HG03565 (cell line): ENCODE results near the gene YBEY.

Source experiments
- ATAC-seq: cut with Tn5 transposase; IDR thresholded peaks from one replicate; pipeline ENCODE4 v1.9.1; 2021; ENCODE audit warnings: mild to moderate bottlenecking, moderate library complexity; ENCODE audit not compliant: unreplicated experiment

The YBEY gene

DNA sequence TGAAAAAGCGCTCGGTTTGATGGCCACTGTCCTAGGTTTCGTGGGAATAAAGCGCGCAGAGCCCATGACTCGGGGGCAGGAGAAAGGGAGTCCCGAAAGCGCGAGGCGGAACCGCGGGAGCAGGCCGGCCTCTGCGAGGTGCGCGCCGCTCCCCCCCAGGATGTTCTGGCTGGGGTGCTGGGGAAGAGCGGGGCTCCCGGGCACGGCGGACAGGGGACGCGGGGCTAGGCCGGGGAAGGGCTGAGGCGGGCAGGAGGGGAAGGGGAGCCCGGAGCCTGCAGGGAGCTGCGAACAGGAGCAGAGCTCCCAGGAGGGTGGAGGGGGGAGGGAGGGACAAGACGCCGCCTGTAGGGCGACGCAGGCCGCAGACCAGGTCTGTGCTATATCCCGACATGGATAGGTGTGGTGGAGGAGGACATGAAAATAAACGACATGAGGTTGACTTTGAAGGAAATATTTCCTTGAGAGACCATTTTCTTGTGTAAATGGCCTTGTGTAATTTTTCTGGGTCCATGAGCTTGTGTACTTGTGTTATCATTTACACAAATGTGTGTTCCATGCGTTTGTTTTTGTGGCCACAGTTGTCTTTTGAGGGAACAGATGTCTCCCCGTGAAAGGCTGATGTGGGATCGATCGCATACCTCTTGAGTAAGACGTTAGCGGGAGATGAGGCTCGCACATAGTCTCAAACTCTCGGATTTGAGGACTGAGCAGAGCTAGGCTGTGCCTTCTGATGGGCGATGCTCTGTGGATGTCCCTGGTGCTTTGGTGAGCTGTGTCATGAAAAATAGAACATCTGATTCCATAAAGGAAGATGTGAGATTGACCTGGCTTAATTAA is 39.2 kb downstream of the YBEY start:
- no peak for ATAC-seq

- no peak for ATAC-seq
Observed at GRCh38 chr21:46326110-46326703, 40.1 kb downstream of the YBEY start.

DNA sequence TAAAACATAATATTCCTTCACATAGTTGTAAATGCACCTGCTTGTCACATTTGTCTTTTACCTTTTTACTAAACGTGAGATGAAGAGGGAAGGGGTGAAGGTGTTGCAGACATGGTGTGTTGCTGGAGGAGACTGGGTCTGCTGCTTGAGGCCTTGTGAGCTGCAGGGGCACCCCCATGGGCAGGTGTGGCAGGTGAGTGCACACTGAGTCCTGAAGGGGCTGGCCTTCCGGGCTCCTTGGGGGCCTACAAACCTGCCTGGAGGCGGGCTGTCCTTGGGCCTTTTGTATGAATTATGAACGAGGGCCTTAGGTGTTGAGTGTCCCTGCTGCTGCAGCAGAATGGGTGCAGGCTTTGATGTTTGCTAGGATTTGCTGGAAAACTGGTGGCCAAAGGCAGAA is 41.6 kb downstream of the YBEY start:
- no peak for ATAC-seq

- ATAC-seq: no peak
Observed at GRCh38 chr21:46328151-46328550, 42.0 kb downstream of the YBEY start.

DNA sequence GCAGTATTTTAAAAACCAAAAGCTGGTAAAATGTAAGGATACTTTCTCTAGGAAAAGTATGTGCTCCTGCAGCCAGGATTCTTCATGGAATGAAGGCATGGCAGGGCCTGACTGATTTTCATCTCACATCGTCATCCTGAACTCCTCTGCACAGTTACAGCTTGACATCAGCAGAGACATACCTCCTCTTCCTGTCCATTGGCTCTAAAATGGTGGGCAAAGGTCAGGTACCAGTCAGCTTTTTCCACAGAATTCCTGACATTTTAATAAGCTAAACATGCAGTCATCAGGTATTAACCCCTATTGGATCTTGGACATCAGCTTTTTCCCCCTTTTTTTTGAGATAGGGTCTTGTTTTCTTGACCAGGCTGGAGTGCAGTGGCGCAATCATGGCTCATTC is 43.7 kb downstream of the YBEY start:
- no peak for ATAC-seq

DNA sequence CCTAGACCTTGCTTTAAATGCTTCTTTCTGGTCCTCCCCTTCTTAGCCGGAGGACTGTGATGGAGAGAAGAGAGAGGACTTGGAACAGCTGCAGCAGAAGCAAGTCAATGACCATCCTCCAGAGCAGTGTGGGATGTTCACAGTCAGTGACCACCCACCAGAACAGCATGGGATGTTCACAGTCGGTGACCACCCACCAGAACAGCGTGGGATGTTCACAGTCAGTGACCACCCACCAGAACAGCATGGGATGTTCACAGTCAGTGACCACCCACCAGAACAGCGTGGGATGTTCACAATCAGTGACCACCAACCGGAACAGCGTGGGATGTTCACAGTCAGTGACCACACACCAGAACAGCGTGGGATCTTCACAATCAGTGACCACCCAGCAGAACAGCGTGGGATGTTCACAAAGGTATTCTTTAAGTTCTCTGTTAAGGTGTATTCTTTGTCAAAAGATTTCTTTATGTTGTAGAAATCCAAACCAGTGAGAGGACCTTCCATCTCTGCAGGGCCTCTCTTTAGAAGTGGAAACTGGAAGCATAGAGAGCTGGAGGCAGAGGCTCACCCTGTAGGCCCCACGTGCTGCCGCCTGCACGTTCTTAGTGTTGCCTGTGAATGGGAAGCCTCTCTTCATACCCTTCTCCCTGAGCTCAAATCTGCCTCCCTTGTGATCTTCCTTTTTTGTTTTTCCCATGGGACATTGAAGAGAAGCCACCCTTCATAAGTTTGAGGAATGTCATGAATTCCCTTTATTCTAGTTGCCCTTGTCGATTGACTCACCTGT is 48.4 kb downstream of the YBEY start:
- ATAC-seq: no peak

- no peak for ATAC-seq
Observed at GRCh38 chr21:46336603-46337002, 50.5 kb downstream of the YBEY start.

DNA sequence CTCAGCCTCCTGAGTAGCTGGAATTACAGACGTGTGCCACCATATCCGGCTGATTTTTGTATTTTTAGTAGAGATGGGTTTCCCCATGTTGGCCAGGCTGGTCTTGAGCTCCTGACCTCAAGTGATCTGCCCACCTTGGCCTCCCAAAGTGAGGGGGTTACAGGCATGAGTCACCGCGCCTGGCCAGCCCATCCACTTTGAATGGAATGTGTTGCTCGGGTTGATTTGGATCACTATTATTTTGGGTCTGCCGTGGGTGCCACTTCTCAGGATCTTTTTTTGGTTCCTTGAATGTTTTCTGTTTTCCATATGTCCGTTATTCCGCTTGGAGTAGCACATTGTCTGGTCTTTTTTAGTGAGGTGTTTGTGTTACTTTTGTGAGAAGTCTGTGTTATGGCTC is 54.9 kb downstream of the YBEY start:
- no peak for ATAC-seq

DNA sequence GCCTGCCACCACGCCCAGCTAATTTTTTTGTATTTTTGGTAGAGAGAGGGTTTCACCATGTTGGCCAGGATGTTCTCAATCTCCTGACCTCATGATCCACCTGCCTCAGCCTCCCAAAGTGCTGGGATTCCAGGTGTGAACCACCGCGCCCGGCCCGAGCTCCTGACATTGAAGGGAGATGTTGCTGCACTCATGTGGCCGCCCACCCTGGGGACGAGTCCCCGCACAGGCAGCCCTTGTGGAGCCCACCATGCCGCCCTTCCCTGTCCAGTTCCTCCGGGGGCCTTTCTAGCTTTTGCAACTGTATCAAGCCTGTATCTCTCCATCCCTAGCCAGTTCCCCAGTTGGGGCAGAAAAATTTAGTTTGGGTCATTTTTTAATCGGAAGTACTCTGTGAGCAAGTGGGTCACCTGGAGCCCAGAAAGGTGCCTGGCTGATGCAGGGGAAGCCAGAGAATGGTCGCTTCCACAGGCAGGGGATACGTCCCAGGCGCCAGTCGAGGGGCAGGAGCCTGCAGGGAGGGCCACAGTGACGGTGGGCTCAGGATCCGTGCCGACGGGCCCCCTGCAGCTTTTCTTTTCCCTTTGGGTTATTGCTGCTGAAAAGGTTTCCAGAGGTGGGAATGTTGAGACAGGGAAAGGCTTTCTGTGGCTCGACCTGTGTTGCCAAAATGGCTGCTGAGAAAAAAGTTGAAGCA is 58.2 kb downstream of the YBEY start:
- no peak for ATAC-seq

- ATAC-seq: no peak
Observed at GRCh38 chr21:46345861-46346260, 59.7 kb downstream of the YBEY start.

DNA sequence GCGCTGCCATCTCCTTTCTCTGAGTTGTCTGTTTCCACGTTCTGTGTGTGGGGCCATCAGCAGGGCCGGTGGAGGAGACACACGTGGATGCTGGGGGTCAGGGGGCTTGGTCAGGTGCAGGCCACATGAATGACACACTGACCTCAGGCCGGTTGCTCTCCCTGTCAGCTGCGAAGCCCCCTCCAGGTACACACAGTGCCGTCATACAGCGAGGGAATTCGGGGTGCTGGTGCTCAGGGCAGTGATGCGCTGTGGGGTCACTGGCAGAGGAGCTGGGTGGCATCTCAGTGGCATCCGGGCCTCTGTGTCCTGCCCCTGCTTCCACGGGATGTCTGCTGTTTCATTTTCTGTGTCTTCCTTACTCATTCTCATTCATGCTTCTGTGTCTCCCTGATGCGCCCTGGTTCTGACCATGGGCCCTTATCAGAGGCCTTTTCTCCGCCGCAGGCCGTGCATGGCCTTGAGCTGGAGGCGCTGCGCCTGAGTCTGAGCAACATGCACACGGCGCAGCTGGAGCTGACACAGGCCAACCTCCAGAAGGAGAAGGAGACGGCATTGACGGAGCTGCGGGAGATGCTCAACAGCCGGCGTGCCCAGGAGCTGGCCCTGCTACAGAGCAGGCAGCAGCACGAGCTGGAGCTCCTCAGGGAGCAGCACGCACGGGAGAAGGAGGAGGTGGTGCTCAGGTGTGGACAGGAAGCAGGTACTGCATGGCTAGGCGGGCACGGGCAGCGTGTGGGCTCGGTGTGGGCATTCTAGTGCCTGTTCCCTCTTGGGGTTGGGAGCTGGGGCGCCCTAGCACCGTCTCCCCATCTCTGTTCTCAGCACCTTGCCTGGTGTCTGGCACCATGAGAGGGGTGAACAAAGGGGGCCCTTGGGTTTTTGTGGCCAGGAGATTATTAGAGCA is 60.4 kb downstream of the YBEY start:
- ATAC-seq: no peak

DNA sequence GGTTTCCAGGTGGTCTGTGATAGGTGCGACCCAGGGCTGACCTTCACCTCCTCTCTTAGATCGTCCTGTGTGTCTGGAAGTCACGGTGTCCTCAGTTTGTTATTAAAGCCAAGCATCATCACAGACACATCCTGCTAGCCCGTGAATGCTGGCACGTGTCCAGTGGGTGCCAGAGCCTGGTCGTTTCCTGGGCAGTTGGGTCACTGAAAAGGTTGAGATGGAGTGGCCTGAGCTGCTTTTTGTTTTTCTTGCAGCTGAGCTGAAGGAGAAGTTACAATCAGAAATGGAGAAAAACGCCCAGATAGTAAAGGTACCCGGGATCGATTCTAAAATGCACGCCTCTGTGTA is 61.0 kb downstream of the YBEY start:
- no peak for ATAC-seq
